GM20431 (cell line): ENCODE measurements around the gene APLNR.

Experiments
- in situ Hi-C: fragments of 300-500 bp; cut with MseI, MboI; formaldehyde crosslinking; loops from one replicate; pipeline ENCODE4 v1.15.0; 2020; ENCODE audit warnings: low sequenced_read_pairs; ENCODE audit not compliant: unreplicated experiment

The APLNR gene

GRCh38 chr11:57255618-57256017 lies 18.6 kb upstream of the APLNR start:
- in situ Hi-C loops, result loop anchor here (25.0 kb wide), 1 partner anchor 418 kb away; no protein-coding TSS in a partner anchor

DNA sequence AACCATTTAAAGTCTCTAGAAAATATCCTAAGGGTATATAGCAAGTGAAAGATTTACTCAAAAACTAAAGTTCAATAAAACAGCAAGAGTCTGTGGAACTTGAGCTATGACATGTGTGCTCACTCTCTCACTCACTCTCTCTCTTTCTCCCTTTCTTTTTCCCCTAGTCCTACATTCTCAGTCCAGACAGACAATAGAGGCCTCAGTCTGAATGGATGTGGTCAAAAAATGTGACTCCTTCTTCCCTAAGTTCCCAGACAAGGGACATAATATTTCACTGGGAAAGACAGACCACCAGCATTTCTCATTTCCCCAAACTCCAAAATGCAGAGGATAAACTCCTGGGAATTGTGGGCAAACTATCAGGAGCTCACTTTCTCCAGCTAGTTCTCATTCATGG lies 17.6 kb upstream of the APLNR start:
- in situ Hi-C loops, result loop anchor here (25.0 kb wide), 1 partner anchor 417 kb away; no protein-coding TSS in a partner anchor

- in situ Hi-C loops, result loop anchor here (25.0 kb wide), 1 partner anchor 414 kb away; no protein-coding TSS in a partner anchor
Observed at GRCh38 chr11:57251491-57252104, 14.5 kb upstream of the APLNR start.

GRCh38 chr11:57251037-57251436 lies 14.0 kb upstream of the APLNR start:
- in situ Hi-C loops, result loop anchor here (25.0 kb wide), 1 partner anchor 414 kb away; no protein-coding TSS in a partner anchor

DNA sequence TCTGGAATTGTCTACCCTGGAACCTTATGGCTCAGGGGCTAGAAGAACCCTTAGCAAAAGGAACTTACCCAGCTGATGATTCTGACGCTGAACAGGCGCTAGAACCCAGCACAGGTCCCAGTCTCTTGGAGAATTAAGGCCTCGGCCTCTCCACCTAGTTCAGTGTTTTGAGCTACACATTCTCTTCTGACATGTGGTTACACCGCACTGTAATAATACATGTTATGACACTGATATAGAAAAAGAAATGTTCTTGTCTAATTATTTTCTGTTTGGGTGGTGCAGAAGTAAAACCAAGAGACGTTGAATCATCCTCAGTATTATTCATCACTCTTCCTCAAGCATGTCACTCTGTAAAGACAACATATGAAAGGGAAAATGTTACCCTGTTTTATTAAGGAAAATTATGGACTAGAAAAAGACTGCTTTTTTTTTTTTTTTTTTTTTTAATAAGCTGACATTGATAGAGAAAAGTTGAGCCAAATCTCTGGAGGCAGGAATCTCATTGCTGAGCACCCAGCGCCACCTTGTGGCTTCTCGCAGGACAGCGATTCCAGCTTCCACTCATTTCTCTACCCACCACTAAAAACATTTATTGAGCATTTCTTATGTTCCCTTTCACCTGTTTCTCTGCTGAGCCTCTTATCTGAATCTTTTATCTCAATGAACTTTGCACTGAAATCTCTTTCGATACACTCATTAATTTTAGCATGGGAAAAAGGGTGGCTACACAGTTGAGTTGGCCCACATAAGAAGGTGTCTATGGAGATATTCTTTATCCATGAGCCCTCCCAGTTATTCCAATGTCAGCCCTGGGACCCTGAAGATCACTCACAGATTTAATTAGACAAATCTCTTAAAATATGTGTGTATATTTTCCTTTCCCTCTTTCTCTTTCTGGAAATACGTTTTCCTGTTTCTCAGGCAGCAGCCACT lies 12.6 kb upstream of the APLNR start:
- in situ Hi-C loops, result loop anchor here (25.0 kb wide), 1 partner anchor 412 kb away; no protein-coding TSS in a partner anchor

DNA sequence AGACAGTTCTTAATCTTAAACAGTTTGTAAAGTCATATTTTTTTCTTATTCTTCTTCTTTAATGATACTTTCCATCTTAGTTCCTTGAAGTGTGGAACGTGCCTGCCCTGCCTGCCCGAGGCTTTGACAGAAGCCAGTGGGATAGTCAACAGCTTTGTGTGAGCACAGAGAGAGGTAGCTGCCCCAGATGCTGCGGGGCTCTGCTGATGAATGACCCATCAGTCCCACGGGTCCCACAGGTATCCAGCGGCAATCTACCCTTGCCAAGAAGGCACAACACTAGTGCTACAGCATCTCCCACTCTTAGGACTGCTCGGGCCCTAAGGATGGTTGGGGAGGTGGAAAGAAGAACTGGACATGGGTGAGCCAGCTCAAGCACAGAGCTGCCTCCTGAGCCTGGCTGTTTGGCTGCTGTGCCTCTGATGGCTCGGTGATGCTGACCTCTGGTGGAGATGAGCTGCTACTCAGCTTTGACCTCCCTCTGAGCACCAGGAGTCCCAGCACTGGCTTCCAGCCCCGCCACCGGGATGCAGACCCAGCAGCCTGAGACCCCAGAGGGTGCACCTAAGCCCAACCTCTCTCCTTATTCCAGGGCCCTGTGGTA lies 11.8 kb upstream of the APLNR start:
- in situ Hi-C loops, result no loop called here

DNA sequence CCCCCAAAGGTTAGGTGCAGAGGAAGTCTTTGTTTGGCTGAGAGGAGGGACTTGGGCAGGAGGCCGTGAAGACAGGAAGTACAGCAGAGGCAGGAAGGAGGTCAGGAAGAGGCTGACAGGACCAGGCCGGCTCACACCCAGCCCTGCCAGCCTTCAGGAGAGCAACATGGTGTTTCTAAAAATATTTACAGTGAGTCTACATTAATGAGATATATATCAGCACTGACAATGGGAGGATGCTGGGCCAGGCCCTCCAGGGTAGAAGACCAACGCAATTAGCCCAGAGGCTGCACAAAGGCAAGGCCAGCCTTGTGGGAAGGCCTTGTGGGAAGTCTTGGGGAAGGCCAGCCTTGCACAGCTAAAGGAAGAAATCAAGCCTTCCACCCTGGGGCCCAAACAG lies 7.9 kb upstream of the APLNR start:
- in situ Hi-C loops, result no loop called here

- in situ Hi-C loops, result no loop called here
Observed at GRCh38 chr11:57241353-57241972, 4.4 kb upstream of the APLNR start.

GRCh38 chr11:57240757-57241156 lies 3.7 kb upstream of the APLNR start:
- in situ Hi-C loops, result no loop called here

GRCh38 chr11:57240007-57240406 lies 3.0 kb upstream of the APLNR start:
- in situ Hi-C loops, result no loop called here

DNA sequence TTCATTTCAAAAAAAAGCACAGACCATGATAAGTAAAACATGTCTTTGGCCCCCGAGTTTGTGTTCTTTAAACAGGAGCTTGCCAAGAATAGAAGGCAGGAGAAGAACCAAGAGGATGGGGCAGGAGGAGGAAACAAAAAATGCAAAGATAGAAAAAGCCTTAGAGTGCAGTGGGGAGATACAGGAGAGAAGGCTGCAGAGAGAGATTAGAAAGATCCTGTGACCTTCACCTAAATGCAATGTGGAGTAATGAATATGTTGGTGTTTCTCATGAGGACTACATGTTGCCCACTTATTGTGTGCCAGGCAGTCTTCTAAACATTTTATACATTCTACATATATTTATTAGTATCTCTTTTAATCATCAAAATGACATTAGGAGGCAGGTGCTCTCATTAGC lies 2.3 kb upstream of the APLNR start:
- in situ Hi-C loops, result no loop called here

GRCh38 chr11:57235761-57236703 lies 1.0 kb downstream of the APLNR start:
- in situ Hi-C loops, result no loop called here

DNA sequence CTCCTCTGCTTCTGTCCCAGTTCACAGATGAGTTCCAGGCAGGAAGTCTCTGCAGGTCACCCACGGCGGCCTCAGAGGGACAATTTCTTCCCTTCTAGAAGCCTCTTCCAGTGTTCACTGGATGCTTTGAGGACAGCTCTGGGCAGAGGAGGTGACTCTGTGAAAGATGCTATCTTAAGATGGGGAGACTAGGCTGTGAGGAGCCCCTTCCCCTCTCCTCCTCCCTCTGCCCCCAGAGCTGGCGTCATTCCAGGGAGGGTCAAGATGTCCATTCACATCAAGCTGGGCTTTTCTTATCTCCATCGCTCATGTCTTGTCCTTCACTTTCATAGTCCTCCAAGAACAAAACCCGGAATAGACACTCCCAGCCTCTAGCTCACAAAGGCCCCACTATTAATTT lies 3.3 kb downstream of the APLNR start:
- in situ Hi-C loops, result no loop called here

- in situ Hi-C loops, result no loop called here
Observed at GRCh38 chr11:57231539-57232253, 5.4 kb downstream of the APLNR start.

DNA sequence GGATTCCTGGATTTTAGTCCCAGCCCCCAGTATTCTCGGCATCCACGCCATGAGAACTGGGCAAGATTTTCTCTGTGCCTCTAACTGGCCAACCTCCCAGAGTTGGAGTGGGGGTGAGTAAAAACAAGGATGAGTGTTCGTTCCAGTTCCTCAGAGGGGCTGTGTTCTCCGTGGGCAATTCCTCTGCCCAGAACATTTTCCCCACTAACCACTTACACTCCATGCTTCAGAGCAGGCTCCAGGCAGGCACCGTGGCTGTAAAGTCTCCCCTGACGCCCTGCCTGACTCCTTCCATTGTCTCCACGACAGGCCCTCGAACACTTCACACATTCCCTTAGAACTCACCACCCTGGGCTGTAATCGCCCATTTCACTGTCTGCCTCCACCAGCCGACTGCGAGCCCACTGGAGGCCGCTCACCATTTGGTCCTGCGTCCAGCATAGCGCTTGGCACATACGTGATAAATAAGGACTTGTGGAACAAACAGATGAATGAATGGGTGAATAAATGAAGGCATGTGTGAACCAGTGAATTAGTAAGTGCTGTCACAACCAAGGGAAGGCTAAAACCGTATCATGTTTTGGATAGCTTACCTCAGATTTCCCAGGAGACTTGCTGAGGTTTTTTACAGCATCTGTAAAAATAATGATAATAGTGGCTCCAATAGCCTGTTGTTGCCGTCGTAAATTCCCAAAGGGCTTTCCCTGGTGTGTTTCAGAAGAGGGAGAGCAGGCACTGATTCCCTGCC lies 6.1 kb downstream of the APLNR start:
- in situ Hi-C loops, result no loop called here

- in situ Hi-C loops, result no loop called here
Observed at GRCh38 chr11:57230316-57230715, 6.7 kb downstream of the APLNR start.

- in situ Hi-C loops, result no loop called here
Observed at GRCh38 chr11:57228600-57228999, 8.4 kb downstream of the APLNR start.

- in situ Hi-C loops, result no loop called here
Observed at GRCh38 chr11:57224537-57224936, 12.5 kb downstream of the APLNR start.
